PFSK-1 (cell line): ENCODE results near the gene MPDU1.

ENCODE experiments used
- FOXP2 ChIP-seq: optimal IDR thresholded peaks from 2 replicates; pipeline ENCODE3; 2011; ENCODE audit warnings: borderline replicate concordance, control low read depth, inconsistent platforms; ENCODE audit not compliant: insufficient read depth; ENCODE audit errors: extremely low read length, extremely low read depth
- POLR2AphosphoS5 ChIP-seq: IDR thresholded peaks from 2 replicates; pipeline ENCODE4 v1.6.1; 2012; ENCODE audit warnings: low read depth, mild to moderate bottlenecking, control low read depth, low read length, moderate library complexity
- REST ChIP-seq, 2 experiments: IDR thresholded peaks; 2 replicates each; pipeline versions ENCODE4 v1.6.1 to v1.8.0; 2011 to 2012; ENCODE audit warnings: low read depth in 2 of 2, low read length in 2 of 2, control low read depth in 1 of 2, inconsistent platforms in 1 of 2, mild to moderate bottlenecking in 1 of 2, moderate library complexity in 1 of 2; ENCODE audit not compliant: insufficient read depth in 1 of 2
- SIN3A ChIP-seq: IDR thresholded peaks from 2 replicates; pipeline ENCODE4 v1.6.1; 2012; ENCODE audit warnings: mild to moderate bottlenecking, low read length, moderate library complexity, borderline replicate concordance; ENCODE audit not compliant: insufficient read depth
- TAF1 ChIP-seq: IDR thresholded peaks from 2 replicates; pipeline ENCODE4 v1.6.1; 2012; ENCODE audit warnings: low read length, control low read depth, borderline replicate concordance; ENCODE audit not compliant: insufficient read depth

MPDU1 gene

DNA sequence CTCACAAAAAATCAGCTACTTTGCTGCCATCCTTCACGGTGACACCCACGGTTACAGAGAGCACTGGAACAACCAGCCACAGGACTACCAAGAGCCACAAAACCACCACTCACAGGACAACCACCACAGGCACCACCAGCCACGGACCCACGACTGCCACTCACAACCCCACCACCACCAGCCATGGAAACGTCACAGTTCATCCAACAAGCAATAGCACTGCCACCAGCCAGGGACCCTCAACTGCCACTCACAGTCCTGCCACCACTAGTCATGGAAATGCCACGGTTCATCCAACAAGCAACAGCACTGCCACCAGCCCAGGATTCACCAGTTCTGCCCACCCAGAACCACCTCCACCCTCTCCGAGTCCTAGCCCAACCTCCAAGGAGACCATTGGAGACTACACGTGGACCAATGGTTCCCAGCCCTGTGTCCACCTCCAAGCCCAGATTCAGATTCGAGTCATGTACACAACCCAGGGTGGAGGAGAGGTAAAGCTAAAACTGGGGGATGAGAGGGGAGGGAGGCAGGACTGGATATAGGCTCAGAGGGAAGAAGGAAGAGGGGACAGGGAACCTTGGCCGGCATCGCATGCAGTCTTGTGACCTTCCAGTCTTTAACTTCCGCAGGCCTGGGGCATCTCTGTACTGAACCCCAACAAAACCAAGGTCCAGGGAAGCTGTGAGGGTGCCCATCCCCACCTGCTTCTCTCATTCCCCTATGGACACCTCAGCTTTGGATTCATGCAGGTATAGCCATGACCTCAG lies 3.6 kb upstream of the MPDU1 start:
- TF ChIP-seq REST (IDR thresholded peaks at IDR 0.05; ENCODE audit: insufficient read depth in 1 of 2, low read depth in 2 of 2, low read length in 2 of 2) (no peak), FOXP2 (no peak), SIN3A (no peak), POLR2AphosphoS5 (no peak), TAF1 (no peak)

GRCh38 chr17:7580604-7581575 lies 2.8 kb upstream of the MPDU1 start:
- no peak for TF ChIP-seq SIN3A
- no peak for TF ChIP-seq POLR2AphosphoS5
- TF ChIP-seq FOXP2: no peak
- no peak for TF ChIP-seq REST (IDR thresholded peaks at IDR 0.05; ENCODE audit: insufficient read depth in 1 of 2, low read depth in 2 of 2, low read length in 2 of 2)
- TF ChIP-seq TAF1: no peak

- no peak for TF ChIP-seq FOXP2
These were observed 1.0 kb upstream of the MPDU1 start for GRCh38 chr17:7582396-7583252.

GRCh38 chr17:7586673-7587419 lies 3.2 kb downstream of the MPDU1 start:
- TF ChIP-seq TAF1: no peak
- no peak; the same call in 1 of the 2 replicates for TF ChIP-seq POLR2AphosphoS5
- TF ChIP-seq REST (IDR thresholded peaks at IDR 0.05; ENCODE audit: insufficient read depth in 1 of 2, low read depth in 2 of 2, low read length in 2 of 2): no peak
- TF ChIP-seq FOXP2: no peak
- TF ChIP-seq SIN3A: no peak
